GM21737 (cell line): Measurements from ENCODE around the gene PPFIA4.
"Not testable (repeated sequence)": the region's sequence is repeated elsewhere in the genome, so short reads cannot be mapped to it uniquely, and the experiment has no call there.

ENCODE experiments used
- ATAC-seq: cut with Tn5 transposase; IDR thresholded peaks from one replicate; pipeline ENCODE4 v1.9.1; 2021; ENCODE audit warnings: mild to moderate bottlenecking, moderate library complexity; ENCODE audit not compliant: unreplicated experiment

The PPFIA4 gene

DNA sequence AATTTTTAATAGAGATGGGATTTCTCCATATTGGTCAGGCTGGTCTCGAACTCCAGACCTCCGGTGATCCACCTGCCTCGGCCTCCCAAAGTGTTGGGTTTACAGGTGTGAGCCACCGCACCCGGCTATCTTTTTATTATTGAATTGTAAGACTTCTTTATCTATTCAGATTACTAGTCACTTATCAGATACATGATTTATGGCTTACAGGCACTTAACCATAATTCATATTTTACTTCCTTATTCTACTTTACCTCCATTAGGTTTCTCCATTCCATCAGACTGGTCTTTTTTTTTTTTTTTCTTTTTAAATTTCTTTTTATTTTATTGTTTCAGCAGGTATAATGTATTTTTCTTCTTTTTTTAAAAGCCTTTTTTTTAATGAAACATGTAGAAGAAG, 14.7 kb upstream of the PPFIA4 start:
- no peak for ATAC-seq

DNA sequence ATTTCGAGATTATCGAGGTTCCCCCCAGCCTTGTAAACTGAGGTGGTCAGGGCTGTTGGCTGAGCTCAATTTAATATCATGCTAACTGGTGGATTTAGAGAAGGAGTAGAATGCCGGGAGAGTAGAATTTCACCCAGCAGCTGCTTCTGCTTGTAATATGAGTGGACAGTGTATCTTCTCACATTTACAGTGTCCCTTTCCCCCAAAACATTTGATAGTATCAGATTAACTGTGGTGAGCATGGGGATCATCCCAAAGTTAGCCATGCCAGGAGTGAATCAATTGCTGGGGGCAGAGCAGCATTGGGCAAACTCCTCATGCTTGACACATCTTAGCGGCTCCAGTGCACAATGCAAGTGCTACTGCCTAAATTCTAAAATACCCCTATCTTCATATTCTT, 9.2 kb upstream of the PPFIA4 start:
- no peak for ATAC-seq

DNA sequence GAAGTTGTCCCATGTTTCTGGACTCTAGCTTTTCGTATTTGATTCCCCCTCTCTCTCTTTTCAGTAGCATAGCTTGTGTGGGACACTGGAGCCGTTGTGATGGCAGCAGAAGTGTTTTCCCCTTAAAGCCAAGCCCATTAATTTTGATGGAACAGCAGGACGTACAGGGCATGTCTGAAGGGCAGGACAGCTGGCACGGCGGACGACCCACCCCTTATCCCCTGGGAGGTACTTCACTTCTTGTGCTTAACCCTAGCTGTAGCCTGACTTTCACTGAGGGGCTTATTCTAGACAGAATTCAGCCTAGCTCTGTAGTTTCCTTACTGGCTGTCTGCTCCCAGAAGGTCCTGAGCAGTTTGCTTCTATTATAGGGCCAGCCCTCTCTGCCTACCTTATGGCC, 8.6 kb upstream of the PPFIA4 start:
- no peak for ATAC-seq

DNA sequence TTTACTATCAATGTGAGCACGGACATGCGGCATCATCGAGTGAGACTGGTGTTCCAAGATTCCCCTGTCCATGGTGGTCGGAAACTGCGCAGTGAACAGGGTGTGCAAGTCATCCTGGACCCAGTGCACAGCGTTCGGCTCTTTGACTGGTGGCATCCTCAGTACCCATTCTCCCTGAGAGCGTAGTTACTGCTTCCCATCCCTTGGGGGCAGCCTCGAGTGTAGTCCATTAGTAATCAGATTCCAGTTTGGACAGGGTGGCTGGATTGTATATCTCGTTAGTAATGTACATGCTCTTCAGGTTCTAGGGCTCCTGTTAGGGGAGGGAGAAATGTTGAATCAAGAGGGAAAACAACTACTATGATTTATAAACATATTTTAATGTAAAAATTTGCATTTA, 3.4 kb upstream of the PPFIA4 start:
- ATAC-seq = not testable (repeated sequence)

DNA sequence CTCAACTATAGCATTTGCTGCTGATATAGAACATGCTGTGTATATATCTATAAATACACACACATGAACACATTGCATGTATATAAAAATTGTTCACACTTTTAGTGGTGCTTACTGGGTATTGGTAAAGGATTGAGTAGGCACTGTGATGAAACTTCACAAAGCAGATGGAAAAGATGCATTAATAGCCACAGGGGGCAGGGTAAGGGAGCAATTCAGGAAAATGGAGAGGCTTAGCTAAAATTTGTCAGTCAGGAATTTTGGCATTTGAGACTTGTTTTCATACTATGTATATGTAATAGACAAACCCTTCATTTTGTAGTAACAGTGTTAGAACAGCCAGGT, 633 bp upstream of the PPFIA4 start:
- ATAC-seq = no peak

DNA sequence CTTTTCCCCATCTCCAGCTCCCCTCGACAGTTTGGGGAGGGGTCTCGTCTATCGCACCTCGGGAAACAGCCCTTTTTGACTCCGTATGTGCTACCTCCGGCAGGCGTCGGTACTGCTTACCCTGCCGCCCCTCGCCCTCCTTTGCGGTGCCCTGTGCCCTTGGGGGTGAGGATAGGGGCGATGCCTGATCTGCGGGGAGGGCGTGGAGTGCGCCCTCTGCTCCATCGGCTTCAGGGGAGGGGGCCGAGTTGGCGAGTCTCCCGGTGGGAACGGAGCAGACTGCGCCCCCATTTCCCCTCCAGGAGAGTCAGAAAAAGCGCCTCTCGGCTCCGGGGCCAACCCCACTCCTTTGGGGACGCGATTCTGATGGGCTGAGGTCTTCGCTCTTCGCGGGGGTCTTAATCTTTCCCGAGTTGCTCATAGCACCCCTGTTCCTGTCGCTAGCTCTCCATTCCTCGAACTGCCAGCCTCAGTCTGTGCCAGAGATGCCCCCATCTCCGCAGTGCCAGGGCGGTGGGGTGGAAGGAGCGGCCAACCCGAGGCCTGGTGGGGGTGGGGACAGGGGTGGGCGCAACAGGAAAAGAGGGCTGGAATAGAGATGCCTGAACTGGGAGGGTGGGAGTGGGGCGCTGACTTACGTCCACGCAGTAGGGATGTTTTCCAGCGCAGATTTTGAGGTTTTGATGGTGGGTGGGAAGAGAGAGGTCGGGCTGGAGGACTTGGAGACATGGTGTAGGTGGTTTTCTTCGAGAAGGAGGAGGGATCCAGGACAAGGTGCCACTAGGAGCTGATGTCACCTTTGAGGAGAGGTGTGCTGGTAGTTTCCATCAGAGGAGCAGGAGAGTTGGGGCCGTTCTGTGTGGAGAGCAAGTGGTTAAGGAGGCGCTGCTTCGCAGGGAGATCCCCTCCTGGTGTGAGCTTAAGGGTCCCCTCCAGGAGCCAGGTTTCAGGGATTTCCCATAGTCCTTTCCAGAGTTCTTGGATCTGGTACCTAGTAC, 674 bp downstream of the PPFIA4 start:
- no peak for ATAC-seq

DNA sequence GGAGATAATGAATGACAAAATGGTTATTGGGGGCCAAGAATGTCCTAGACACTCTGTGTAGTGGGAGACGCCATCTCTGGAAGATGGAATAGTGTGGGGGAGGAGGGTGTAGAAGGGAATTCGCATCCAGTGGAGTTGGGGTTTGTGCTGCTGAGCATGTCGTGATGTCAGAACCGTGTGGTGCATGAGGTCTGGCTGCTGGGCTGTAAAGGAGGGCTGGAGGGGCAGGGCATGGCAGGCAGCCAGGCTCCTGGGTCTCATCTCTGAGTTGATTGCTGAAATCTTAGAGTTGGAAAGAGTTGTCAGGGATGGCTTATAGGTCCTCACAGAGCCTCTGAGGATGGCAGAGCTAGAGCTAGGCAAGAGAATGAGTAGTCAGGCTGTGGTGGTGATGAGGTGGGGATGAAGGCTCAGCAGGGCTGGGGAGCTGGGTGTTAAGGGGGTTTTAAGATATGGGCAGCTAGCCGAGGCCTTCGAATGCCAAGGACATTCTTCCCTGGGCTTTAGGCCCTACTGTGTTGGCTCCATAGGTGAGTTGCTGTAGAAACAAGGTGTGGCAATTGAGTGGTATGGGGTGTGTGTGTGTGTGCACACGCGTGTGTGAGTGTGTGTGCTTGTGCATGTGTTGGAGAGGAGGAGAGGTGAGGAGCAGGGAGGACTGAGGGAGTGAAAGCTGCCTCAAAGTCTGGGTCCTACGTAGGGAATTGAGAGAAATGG, 1.9 kb downstream of the PPFIA4 start:
- no peak for ATAC-seq

DNA sequence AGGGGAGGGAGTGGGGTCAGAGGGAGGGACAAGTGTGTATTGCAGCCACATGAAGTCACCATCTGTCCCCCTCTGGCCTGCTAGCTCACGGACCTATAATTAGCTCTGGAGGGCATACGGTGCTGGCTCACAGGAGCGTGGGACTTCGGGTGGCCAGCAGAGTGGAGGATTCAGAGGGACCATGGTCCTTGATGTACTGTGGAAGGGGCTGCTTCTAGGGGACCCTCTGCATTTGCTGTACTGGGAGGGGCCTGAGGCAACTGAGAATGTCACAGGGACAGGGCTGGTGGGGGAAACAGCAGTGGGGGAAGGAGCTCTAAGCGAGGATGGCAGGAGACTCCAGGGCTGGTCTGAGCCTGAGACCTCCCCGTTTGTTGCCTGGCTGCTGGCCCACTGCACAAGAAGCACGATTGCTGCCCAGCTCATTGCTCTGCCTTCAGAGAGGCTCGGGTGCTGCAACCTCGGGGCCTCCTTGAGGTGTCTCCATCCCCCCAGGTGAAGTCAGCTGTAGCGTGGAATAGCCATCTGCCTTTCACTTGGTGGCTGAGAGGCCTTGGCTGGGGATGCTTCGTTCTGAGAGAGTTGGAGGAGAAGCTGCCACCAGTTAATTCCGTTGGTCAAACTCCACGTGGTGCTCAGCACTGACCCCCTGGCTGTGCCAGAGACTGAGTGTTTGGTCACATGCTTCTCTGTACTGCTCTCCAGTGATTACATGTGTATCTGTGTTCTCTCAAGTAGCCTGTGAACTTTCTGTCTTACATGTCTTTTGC, 2.7 kb downstream of the PPFIA4 start:
- ATAC-seq = no peak

DNA sequence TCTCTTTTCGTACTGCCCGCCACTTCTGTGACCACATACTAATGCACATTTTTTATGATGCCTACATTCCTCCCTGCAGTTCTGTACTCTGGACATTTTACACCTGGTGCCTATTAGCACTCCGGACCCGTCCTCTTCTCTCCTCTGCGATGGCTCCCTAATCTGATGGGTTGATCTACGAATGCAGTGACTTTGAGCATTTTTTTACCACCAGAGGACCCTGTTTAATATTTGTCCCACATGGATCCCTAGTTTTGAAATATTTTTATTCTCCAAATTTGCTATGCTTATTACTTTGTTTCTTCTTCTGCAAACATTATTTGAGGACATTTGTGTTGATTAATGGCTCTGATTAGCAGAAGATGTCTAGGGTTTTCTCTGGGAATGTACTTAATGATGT, 5.2 kb downstream of the PPFIA4 start:
- ATAC-seq = no peak

DNA sequence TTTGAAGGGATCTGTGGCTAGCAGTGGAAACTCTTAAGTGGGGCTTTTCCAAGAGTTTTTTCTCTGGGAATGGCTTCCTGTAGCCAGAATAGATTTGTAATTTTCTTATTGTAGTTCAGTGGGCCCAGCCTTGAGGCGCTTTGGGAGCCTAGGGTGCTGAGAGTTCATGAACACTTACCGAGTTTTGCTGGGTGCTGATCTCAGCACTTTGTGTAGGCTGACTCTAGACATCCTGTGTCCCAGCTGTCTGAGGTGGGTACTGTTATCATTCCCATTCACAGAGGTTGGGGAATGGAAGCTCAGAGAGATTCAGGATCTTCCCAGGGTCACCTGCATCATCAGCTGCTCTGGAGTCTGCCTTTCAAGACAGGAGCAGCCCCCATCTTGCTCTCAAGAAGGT, 7.0 kb downstream of the PPFIA4 start:
- no peak for ATAC-seq

DNA sequence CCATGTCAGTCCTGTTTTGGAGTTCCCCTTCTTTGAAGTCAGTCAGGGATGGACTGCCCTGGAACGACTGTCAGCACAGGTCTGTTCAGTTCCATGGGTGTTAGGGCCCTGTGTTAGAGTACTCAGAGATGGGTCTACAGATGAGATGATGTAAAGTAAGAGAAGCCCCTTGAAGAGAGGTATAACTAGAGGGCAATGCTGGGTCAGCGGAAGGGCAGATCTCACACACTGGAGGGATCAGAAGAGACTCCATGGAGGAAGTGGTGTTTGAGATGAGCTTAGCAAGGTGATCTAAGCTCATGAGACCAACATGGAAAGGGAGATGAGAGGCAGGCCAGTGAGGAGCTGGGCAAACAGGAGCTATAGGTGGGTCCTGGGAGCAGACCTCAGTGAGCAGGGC, 7.6 kb downstream of the PPFIA4 start:
- no peak for ATAC-seq

DNA sequence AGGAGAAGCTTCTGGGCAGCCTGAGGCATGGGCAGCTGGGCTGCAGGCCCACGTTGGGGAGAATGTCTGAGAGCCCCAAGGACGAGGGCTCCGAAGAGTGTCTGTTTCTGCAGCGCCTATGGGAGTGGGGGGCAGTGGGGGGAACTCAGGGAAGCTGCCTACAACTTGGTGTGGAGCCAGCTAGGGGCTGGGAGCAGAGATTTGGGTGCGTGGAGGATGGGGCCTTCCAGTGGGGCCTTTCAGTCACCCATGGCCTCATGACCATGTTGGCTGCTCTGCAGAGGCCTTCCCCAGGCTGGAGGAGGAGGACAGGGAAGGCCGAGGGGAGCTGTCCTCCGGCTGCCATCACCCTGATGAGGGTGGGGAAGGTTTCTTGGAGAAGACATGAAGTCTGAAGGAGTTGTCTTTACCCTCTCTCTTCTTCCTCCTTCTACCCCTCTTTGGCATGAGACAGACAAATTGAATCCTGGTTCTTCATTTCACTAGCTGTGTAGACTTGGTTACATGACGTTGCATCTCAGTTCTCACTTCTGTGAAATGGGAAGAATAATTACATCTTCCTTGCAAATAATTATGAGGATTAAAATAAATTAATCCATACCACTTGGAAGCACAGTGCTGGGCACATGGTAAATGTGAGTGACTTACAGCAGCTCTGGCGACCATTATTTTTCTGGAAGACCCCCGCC, 8.3 kb downstream of the PPFIA4 start:
- no peak for ATAC-seq

DNA sequence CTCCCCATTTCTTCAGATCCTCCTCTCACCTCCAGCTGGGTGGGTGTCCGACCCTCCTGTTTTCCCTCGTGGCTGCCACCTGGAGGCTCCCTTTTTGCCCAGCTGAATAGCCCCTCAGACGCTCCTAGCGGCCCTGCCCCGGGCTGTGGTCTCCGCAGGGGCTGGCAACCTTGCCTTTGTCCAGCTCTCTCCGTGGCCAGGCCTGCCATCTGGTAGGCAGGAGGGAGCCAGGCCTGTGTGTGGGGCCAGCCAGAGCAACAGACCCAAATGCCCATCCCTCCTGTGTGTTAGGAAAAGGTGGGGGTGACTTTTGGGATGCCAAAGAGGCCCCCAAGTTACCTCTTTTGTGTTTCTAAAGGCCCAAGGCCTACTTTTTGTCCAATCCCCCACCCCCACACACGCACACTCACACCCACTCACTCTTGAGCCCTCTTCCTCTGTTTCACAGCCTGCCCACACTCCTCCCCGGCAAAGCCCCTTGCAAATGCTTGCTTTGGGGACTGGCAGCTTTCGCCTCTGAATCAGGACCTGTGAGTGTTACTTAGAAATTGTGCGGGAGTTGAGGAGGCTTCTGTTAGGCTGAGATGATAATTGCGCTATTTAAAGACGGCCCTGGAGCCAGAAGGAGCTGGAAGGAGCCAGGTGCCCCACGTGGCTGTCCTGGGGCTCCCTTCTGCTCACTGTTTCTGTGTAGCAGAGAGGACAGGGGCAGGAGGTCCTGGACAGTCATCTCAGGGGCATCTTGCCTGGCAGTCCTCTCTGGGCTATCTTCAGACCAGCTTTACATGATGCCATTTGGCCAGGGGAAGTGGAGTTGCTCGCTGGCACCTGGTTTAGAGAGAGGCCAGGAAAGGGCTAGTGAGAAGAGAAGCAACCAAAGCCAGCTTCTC, 9.1 kb downstream of the PPFIA4 start:
- no peak for ATAC-seq

DNA sequence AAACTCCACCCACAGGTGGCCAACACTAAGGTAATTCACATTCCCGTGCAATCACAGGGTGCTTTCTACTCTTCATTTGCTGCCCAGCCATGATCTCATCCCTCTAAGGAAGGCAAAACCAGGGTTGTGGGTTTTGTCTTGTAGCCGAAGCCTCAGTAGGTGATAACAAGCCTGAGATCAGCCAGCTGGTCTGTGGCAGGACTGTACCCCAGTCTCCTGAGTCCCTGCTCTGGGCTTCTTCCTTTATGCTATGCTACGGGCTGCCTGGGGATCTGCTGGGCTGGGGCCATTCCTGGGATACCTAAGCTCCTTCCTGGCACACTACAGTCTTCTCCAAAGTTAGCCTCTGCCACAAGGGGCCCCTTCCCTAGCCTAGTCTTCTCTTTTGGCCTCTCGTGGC, 9.8 kb downstream of the PPFIA4 start:
- no peak for ATAC-seq

DNA sequence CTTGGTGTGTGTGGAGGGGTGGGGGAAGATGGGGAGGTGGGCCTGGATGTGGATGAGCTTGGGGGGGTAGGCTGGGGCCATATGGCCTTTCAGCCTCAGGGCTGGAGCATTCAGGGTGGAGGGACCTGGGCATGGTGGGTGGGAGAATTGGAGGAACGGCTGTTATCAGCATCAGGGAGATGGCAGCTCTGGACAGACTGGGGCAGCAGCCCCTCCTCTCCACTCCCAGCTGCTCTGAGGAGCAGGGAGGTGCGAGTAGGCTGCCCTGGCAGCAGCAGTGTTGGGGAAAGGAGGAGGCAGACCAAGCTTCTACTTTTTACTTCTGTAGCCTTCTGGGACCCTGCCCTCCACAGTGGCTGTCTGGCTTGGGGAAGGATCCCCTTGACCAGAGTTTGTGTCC, 10.2 kb downstream of the PPFIA4 start:
- ATAC-seq = no peak

DNA sequence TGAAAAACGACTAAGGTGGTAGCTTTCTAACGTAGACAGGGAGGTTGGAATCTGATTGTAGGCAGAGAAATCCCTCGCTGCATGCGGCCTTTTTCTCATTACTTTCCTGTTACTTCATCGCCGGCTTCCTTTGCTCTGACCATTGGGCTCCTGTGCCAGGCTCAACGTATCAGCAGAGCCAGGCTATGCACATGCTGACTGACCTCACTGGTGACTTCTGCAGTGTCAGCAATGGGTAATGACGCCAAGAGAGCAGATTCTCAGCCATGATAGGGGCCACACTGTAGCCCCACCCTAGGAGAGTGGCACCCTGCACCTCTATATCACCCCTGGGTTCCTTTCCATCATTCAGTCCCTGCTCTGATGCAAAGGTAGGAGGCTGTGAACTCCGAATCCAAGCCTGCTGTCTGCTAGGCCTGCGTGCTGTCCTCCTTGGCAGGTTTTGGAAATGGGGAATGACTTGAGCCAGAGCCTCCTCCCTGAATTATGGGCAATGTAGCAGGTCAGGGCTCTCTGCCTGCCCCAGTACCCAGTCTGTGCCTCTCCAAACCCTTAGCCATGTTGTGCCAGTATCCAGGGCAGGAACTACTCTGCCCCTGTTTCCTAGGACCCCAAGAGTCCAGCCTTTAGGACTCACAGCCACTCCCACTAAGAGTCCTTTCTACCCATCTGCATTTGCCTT, 11.4 kb downstream of the PPFIA4 start:
- no peak for ATAC-seq

DNA sequence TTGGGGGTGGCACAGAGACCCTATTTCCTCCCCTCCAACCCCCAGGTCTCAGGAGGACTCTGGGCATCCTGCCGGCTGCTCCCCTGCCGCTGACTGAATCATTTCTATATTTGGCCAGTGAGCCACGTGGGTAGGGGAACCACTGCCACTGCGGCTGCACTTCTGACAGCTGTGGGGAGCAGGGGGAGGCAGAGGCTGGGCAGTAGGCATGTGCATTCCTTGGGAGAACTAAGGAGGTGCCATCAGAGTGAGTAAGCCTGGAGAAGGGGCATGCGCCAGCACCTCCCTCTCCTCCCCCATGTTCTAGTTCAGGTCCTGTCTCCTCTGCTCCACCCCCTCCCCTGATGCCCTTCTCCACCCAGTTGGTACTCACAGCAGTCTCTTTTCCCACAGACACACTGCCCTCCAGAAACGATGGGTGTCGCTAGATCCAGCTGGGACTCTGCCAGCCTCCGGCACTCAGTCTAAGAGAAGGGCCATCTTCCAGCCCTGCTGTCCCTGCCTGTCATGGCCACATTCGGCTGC, 12.0 kb downstream of the PPFIA4 start:
- no peak for ATAC-seq

DNA sequence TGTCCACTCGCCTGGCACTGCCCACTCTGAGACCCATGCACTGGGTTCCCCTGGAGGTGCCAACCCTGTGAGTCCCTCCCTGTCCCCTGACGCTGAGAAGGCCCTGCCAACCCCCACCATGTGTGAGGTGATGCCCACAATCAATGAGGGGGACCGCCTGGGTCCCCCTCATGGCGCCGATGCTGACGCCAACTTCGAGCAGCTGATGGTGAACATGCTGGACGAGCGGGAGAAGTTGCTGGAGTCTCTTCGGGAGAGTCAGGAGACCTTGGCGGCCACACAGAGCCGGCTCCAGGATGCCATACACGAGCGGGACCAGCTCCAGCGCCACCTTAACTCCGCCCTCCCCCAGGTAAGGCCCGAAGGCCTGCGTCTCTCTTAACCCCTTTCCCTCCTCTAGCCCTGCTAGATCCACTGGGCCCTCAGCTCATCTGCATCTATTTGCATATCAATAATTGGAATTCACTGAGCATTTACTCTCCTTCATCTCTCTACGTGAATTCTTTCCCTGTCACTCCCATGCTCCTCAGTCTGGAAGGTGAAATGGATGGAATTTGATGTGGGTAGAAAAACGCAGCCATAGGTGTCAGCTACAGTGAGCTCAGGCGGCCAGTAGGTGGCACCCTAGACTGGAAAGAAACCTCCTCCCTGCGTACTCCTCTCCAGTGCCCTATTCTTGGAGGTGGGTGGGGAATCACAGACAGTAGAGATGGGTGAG, 12.8 kb downstream of the PPFIA4 start:
- no peak for ATAC-seq
